ENCODE measurements around the gene MFN2.
"Not testable (repeated sequence)": the region's sequence is repeated elsewhere in the genome, so short reads cannot be mapped to it uniquely, and the experiment has no call there.

Gene MFN2

DNA sequence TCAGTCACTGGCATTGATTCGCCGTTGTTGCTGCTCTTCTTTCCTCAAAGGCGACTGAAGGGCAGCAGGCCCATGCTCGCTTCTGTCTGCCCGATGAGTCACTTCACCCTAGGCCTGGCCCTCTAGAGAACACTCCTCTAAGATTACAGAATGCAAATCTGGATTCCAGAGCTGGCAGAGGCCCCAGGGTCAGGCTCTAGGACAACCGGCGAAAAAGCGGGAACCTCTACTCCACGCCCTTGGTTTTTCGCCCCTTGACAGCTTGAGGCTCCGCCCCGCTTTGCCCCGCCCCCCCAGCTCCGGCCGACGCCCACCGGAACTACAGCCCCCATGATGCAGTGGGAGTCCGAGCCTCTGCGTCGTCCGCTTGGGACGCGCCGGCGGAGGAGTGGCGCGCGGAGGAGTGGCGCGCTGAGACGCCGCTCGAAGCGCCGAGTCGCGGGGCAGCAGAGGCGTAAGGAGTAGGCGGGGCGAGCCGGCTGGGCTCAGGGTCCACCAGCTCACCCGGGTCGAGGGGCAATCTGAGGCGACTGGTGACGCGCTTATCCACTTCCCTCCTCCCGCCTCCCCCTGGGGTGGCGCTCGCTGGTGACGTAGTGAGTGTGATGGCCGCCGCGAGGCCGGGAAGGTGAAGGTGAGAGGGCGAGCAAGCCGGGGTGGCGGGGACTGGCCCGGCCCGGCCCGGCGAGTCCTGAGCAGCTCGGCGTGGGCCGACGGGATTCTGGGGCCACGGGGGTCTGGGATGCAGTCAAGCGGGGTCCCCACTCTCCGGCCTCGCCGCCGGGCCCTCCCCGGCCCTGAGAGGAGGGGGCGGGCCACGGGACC, at the start of gene MFN2:
TSS of gene MFN2 (plus strand) at position 594 of the 825 bp plus-strand sequence. CDS start 8,725 bp downstream, outside the sequence.
- H3K4me3 ChIP-seq (ENCODE audit: low read length), result peak within 1 kb of the TSS; percentile 93
- peak within 1 kb of the TSS; percentile 41 for H2AFZ ChIP-seq (ENCODE audit: low read depth, low read length)
- H3K36me3 ChIP-seq (ENCODE audit: insufficient read depth, low read length), result peaks cover 35% of the 10 kb centered on the region
- H3K9me3 ChIP-seq (ENCODE audit: low read length), result no peaks in the 10 kb centered on the region
- peaks cover 22% of the 10 kb centered on the region for H3K4me1 ChIP-seq (ENCODE audit: insufficient read depth, low read length)
- H3K27me3 ChIP-seq (ENCODE audit: insufficient read depth, low read length), result no peaks in the 10 kb centered on the region

DNA sequence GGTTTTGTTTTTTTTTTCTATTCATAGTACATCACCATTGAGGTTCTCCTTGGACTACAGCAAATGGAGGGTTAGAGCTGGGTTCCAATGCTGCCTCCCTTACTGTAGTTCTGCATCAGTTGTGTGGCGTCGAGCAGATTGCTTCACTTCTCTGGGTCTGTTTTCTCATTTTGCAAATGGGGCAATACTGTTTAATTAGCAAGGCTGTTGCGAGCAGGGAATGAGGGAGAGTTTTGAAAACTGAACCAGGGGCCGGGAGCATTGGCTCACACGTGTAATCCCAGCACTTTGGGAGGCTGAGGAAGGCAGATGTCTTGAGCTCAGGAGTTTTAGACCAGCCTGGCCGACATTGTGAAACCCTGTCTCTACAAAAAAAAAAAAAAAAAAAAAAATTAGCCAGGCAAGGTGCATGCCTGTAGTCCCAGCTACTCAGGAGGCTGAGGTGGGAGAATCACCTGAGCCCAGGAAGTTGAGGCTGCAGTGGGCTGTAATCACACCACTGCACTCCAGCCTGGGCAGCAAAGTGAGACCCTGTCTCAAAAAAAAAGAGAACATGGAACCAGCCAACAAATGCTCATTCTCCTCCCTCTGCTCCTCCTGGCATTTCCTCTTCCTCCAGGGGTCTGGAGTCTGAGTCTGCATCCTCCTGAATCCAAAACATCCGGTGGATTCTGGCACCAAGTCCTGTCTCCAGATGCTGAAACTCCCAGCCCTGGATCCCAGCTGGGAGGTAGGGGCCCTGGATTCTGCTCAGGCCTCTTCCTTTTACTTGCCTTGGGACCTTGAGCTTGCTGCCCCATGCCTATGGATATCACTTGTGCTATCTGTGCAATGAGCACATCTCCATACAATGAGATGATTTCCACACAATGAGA, 49.4 kb upstream of the MFN2 start:
- Histone ChIP-seq H3K4me3 (ENCODE audit: low read length) (no peak overlapping the region), H2AFZ (ENCODE audit: low read depth, low read length) (no peak overlapping the region), H3K4me1 (ENCODE audit: insufficient read depth, low read length) (peaks cover 14% of the 10 kb centered on the region), H3K27me3 (ENCODE audit: insufficient read depth, low read length) (no peaks in the 10 kb centered on the region), H3K9me3 (ENCODE audit: low read length) (no peaks in the 10 kb centered on the region), H3K36me3 (ENCODE audit: insufficient read depth, low read length) (no peaks in the 10 kb centered on the region)

DNA sequence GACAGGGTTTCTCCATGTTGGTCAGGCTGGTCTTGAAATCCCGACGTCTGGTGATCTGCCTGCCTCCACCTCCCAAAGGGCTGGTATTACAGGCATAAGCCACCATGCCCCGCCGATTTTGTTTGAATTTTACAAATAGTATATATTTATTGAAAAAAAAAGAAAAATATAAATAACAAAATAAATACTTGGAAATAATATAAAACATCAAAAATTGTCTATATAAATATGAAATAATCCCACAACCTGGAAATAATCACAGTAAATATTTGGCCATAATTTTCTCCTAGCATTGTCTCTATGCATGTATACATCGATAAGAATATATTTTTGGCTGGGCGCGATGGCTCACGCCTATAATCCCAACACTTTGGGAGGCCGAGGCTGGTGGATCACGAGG, 48.4 kb upstream of the MFN2 start:
- Histone ChIP-seq H3K27me3 (ENCODE audit: insufficient read depth, low read length) (no peaks in the 10 kb centered on the region), H3K36me3 (ENCODE audit: insufficient read depth, low read length) (no peaks in the 10 kb centered on the region), H3K4me1 (ENCODE audit: insufficient read depth, low read length) (peaks cover 12% of the 10 kb centered on the region), H2AFZ (ENCODE audit: low read depth, low read length) (no peak overlapping the region), H3K9me3 (ENCODE audit: low read length) (no peaks in the 10 kb centered on the region), H3K4me3 (ENCODE audit: low read length) (no peak overlapping the region)

DNA sequence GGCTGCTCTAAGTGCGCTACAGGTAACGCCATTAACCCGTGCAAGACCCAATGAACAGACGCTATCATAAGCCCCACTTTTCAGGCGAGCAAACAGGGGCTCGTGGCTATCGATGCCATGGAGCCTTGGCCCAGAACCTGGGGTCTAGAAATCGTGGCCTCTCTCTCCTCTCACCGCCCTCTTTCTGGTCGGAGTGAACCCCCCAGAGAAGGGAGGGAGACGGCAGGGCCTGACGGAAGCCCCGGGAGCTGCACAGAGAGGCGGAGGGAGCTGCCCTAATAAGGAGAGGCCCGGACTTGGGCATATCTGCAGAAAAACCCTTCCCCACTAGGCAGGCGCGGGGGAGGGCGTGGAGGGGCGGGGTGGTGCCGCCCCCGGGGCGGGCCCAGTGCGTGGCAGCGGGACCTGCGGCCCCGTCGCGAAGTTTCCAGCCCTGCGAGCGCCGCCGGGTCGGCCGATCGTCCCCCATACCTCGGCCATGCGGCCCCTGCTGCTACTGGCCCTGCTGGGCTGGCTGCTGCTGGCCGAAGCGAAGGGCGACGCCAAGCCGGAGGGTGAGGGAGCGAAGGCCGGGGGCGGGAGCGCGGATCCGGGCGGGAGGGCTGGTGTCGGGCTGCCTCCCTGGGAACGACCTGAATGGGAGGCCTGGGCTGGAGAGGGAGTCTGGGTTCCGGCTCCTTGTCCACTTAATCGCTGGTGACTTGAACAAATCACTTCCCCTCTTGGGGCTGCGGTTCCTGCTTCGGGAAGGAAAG, 45.8 kb upstream of the MFN2 start, which contains the start of gene PLOD1:
TSS of gene PLOD1 (plus strand) at position 416 of the 755 bp plus-strand sequence. CDS start at position 479, 63 bp downstream.
- no peaks in the 10 kb centered on the region for H3K9me3 ChIP-seq (ENCODE audit: low read length)
- H3K4me1 ChIP-seq (ENCODE audit: insufficient read depth, low read length), result peaks cover 12% of the 10 kb centered on the region
- H3K27me3 ChIP-seq (ENCODE audit: insufficient read depth, low read length), result no peaks in the 10 kb centered on the region
- no peaks in the 10 kb centered on the region for H3K36me3 ChIP-seq (ENCODE audit: insufficient read depth, low read length)
- H3K4me3 ChIP-seq (ENCODE audit: low read length), result peak within 1 kb of the TSS; percentile 68
- peak within 1 kb of the TSS; percentile 87 for H2AFZ ChIP-seq (ENCODE audit: low read depth, low read length)

DNA sequence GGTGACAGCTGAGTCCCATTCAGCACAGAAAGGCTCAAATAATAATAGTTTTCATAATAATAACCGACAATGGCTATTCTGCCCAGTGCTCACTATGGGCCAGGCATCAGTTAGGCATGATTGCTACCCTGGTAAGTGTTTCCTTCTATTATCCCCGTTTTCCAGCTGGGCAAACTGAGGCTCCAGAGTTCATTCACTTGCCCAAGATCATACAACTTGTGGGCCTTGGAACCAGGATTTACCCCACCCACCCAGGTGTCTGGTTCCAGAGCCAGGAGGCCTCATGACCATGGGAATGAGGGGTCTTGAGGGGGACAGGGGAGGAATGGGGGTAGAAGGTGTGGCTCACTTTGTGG, 45.2 kb upstream of the MFN2 start:
- no peaks in the 10 kb centered on the region for H3K36me3 ChIP-seq (ENCODE audit: insufficient read depth, low read length)
- H3K4me1 ChIP-seq (ENCODE audit: insufficient read depth, low read length), result peaks cover 7% of the 10 kb centered on the region
- H3K4me3 ChIP-seq (ENCODE audit: low read length), result peak overlapping the region; percentile 68
- no peaks in the 10 kb centered on the region for H3K9me3 ChIP-seq (ENCODE audit: low read length)
- no peaks in the 10 kb centered on the region for H3K27me3 ChIP-seq (ENCODE audit: insufficient read depth, low read length)
- peak overlapping the region; percentile 87 for H2AFZ ChIP-seq (ENCODE audit: low read depth, low read length)

DNA sequence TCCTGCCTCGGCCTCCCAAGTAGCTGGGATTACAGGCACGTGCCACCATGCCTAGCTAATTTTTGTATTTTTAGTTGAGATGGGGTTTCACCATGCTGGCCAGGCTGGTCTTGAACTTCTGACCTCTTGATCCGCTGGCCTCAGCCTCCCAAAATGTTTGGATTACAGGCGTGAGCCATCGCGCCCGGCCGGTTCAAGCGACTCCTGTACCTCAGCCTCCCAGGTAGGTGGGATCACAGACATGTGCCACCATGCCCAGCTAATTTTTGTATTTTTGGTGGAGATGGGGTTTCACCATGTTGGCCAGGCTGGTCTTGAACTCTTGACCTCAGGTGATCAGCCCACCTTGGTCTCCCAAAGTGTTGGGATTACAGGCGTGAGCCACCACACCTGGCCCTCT, 44.5 kb upstream of the MFN2 start:
- H3K4me3 ChIP-seq (ENCODE audit: low read length); H2AFZ ChIP-seq (ENCODE audit: low read depth, low read length); H3K9me3 ChIP-seq (ENCODE audit: low read length); H3K36me3 ChIP-seq (ENCODE audit: insufficient read depth, low read length); H3K27me3 ChIP-seq (ENCODE audit: insufficient read depth, low read length); H3K4me1 ChIP-seq (ENCODE audit: insufficient read depth, low read length): not testable (repeated sequence)

DNA sequence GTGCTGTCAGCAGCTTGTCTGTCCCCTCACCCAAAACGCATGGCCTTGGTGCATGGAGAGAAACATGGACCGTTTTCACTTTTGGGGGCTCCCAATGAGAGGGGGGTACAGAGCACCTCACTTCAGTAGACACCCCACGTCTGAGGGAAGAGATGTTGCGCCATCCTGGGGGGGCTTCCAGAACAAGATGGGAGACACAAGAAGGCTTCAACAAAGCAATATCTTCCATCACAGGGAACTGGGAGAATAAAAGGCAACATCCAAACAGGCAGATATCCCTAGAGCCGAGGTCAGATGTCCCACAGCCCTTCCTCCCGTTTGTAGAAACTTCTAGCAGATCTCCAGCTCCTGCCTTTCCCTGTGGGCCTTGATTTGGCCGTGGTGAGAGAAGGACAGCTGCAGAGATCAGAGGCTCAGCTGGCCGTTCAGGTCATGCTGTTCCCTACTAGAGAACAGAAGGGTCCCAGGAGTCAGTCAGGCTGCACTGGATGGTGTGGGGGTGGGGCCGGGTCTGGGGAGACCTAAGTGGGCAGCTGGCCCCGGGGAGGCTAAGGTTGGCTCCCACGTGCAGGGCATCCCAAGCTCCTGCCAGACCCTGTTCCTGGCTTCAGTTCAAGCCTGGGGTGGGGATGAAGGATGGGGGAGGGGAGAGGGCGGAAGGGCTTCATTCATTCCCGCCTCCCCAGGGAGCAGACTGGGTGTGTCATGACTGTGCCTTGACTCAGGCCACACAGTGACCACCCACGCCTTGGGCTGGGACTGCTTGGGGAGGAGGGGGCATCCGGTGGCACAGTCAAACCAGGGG, 41.3 kb upstream of the MFN2 start:
- H3K27me3 ChIP-seq (ENCODE audit: insufficient read depth, low read length), result no peaks in the 10 kb centered on the region
- H2AFZ ChIP-seq (ENCODE audit: low read depth, low read length), result no peak overlapping the region
- peaks cover 7% of the 10 kb centered on the region for H3K4me1 ChIP-seq (ENCODE audit: insufficient read depth, low read length)

DNA sequence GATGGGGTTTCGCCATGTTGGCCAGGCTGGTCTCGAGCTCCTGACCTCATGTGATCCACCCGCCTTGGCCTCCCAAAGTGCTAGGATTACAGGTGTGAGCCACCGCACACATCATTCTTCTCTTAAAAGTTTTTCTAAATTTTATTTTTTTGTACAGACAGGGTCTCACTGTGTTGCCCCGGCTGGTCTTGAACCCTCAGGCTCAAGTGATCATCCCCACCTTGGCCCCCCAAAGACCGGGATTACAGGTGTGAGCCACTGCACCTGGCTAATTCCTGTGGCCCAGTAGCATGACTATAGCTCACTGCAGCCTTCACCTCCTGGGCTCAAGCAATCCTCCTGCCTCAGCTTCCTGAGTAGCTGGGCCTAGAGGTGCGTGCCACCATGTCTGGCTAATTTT, 40.5 kb upstream of the MFN2 start:
- not testable (repeated sequence) for H3K4me1 ChIP-seq (ENCODE audit: insufficient read depth, low read length); H3K9me3 ChIP-seq (ENCODE audit: low read length); H2AFZ ChIP-seq (ENCODE audit: low read depth, low read length)

More for the DNA sequence above, 41.3 kb upstream of the MFN2 start:
- no peaks in the 10 kb centered on the region for H3K9me3 ChIP-seq (ENCODE audit: low read length)
- no peak overlapping the region for H3K4me3 ChIP-seq (ENCODE audit: low read length)
- H3K36me3 ChIP-seq (ENCODE audit: insufficient read depth, low read length), result no peaks in the 10 kb centered on the region

DNA sequence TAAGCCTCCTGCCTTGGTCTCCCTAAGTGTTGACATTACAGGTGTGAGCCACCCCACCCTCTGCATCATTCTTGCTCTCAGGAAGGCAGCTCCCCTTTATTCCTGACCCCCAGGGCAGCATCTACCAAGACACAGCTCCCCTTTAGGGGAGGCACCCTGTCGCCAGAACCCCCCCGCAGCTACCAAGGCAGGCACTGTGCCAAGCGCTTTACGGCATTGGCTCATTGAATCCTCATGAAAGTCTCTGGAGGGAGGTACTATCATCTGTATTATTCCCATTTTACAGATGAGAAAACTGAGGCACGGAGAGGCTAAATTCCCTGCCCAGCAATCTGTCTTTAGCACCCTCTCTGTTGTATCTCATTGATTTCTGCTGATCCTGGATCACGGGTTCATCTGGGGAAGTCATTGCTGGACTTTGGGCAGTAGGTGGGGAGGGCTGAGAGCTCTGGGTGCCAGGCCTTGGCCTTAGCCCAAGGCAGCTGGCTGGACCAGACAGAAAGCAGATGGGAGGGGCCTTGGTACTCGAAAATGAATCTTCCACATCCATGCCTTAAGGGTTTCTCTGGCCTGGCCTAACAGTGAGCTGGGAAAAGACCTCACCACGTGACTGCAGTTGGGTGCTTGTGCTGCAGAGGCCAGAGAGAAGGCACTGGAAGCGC, 39.9 kb upstream of the MFN2 start:
- no peak overlapping the region for H2AFZ ChIP-seq (ENCODE audit: low read depth, low read length)
- no peaks in the 10 kb centered on the region for H3K27me3 ChIP-seq (ENCODE audit: insufficient read depth, low read length)
- no peaks in the 10 kb centered on the region for H3K36me3 ChIP-seq (ENCODE audit: insufficient read depth, low read length)
- peaks cover 7% of the 10 kb centered on the region for H3K4me1 ChIP-seq (ENCODE audit: insufficient read depth, low read length)
- no peaks in the 10 kb centered on the region for H3K9me3 ChIP-seq (ENCODE audit: low read length)
- no peak overlapping the region for H3K4me3 ChIP-seq (ENCODE audit: low read length)

More for the DNA sequence above, 40.5 kb upstream of the MFN2 start:
- H3K36me3 ChIP-seq (ENCODE audit: insufficient read depth, low read length); H3K27me3 ChIP-seq (ENCODE audit: insufficient read depth, low read length); H3K4me3 ChIP-seq (ENCODE audit: low read length): not testable (repeated sequence)

DNA sequence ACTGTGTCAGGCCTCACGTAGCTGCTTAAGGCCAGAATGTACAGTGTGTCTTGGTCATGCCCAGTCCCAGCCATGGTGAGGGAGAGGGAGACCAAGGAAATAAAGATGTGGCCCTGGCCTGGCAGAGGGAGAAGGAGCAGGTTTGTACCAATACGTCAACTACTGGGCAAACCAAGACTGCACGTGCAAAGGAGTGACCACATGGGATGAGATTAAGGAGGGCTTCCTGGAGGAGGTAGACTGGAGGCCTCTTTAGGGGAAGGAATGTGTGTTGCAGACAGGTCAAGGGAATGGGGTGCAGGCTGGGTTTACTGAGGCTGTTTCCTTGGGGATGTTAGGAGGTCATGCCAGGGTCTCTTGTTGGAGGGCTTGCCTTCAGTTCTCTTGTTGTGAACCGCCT, 38.0 kb upstream of the MFN2 start:
- Histone ChIP-seq H3K9me3 (ENCODE audit: low read length) (no peaks in the 10 kb centered on the region), H3K36me3 (ENCODE audit: insufficient read depth, low read length) (no peaks in the 10 kb centered on the region), H2AFZ (ENCODE audit: low read depth, low read length) (no peak overlapping the region), H3K4me1 (ENCODE audit: insufficient read depth, low read length) (peaks cover 7% of the 10 kb centered on the region), H3K27me3 (ENCODE audit: insufficient read depth, low read length) (no peaks in the 10 kb centered on the region), H3K4me3 (ENCODE audit: low read length) (no peak overlapping the region)

DNA sequence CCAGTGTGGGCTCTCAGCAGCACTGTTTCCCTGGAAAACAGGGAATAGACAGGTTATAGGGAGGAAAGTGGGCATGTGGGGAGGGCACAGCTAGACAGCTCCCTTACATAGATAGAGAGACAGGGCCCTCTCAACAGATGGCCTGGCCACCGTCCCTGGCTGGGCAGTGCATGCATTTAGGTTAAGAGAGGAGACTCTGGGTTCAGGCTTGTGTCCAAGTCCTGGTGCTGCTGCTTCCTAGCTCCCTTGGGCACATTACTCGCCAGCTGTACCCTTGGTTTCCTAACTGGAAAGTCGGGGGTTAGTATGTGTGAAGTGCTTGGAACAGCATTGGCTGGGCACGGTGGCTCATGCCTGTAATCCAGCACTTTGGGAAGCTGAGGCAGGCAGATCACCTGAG, 36.6 kb upstream of the MFN2 start:
- H3K9me3 ChIP-seq (ENCODE audit: low read length), result no peaks in the 10 kb centered on the region

More for the DNA sequence above, 36.6 kb upstream of the MFN2 start:
- H3K27me3 ChIP-seq (ENCODE audit: insufficient read depth, low read length), result no peaks in the 10 kb centered on the region
- no peak overlapping the region for H3K4me3 ChIP-seq (ENCODE audit: low read length)
- peaks cover 7% of the 10 kb centered on the region for H3K4me1 ChIP-seq (ENCODE audit: insufficient read depth, low read length)
- H2AFZ ChIP-seq (ENCODE audit: low read depth, low read length), result no peak overlapping the region
- H3K36me3 ChIP-seq (ENCODE audit: insufficient read depth, low read length), result no peaks in the 10 kb centered on the region

All from neuron (in vitro differentiated cells).